Smooth muscle cell of the brain vasculature (primary cell): ENCODE data around the gene FOXL2NB.
"Not testable (repeated sequence)": the region's sequence is repeated elsewhere in the genome, so short reads cannot be mapped to it uniquely, and the experiment has no call there.

Experiments used
- DNase-seq: peaks from one replicate; pipeline ENCODE4 v3.0.0-alpha.2; 2012; ENCODE audit warnings: low read depth, low spot score

The FOXL2NB gene

GRCh38 chr3:138946663-138947494 is at the start of gene FOXL2NB, which contains the start of gene FOXL2:
Gene FOXL2NB, plus strand, starts transcription at chr3:138947217. Its CDS starts 148 bp downstream, at chr3:138947365.
Gene FOXL2, minus strand, starts transcription at chr3:138947137. Its CDS starts 415 bp downstream, at chr3:138946722.
- DNase-seq: no peak

GRCh38 chr3:138898301-138898700 is 48.7 kb upstream of the FOXL2NB start:
- DNase-seq: no peak

- no peak for DNase-seq
These were observed 48.3 kb upstream of the FOXL2NB start for GRCh38 chr3:138898708-138899107.

DNA sequence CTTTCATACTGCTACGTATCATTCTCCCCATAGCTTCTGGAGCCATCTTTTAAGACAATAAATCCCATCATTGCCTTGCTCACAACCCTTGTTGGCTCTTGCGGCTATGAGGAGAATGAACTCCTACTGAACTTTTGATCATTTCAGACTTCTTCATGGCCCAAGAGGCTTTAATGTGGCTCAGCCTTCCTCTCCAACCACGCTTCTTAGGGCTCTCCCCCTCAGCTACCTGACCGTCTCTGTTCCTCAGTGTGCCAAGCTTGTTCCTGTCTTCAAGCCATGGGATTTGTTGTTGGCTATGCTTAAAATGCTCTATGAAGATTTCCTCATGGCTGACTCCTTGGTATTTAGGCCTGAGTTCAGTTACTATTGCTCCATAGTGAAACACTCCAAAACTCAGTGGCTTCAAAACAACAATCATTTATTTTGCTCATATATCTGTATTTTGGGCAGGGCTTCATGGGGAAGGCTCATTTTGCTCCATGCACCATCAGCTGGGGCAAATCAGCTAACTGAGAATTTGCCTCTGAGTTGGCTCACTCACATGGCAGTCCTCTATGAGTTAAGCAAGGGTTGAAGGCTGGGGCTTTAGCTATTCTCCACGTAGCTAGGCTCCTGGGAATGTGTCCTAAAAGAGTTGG is 47.5 kb upstream of the FOXL2NB start:
- no peak for DNase-seq

- DNase-seq: no peak
These were observed 45.5 kb upstream of the FOXL2NB start for GRCh38 chr3:138901567-138901966.

DNA sequence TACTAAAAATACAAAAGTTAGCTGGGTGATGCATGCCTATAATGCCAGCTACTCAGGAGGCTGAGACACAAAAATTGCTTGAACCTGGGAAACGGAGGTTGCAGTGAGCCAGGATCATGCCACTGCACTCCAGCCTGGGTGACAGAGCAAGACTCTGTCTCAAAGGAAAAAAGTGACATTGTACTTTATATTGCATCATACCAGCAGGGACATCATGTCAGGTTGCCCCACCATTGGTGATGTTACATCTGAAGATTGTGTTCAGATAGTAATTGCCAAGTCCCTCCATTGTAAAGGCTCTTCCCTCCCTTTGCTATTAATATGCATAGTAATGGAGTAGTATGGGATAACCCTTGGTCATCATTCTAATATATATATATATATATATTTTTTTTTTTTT is 44.8 kb upstream of the FOXL2NB start:
- DNase-seq: no peak

DNA sequence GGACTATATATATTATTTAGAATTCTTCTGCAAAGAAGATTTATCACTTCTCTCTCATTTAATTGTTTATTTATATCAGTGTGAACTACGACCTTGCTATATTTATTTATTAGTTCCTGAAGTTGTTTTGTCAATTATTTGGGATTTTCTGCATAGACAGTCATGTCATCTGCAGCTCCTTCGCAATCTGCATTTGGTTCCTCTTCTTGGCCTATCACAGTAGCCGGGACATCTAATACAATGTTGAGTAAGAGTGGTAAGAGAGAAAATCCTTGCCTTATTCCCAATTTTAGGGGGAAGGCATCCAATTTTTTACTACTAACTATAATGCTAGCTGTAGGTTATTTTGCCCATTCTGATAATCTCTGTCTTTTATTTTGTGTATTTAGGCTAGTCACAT is 39.5 kb upstream of the FOXL2NB start:
- DNase-seq: no peak

- no peak for DNase-seq
These were observed 38.2 kb upstream of the FOXL2NB start for GRCh38 chr3:138908846-138909245.

GRCh38 chr3:138909904-138910303 is 37.1 kb upstream of the FOXL2NB start:
- no peak for DNase-seq

DNA sequence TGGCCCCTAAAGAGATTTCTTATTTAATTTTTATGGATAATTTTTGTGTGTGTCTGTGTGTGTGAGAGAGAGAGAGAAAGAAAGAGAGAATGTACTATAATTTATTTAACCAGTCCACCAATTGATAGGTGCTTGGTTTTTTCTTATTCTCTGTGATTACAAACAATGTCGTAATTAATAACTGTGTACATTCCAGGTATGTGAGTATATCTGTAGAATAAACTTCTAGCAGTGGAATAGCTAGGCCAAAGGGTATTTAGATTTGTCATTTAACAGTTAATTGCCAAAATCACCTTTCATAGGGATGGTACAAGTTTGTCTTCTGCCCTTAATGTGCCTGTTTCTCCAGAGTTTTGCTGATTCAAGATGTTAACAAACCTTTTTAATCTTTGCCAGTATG is 35.4 kb upstream of the FOXL2NB start:
- DNase-seq: no peak

DNA sequence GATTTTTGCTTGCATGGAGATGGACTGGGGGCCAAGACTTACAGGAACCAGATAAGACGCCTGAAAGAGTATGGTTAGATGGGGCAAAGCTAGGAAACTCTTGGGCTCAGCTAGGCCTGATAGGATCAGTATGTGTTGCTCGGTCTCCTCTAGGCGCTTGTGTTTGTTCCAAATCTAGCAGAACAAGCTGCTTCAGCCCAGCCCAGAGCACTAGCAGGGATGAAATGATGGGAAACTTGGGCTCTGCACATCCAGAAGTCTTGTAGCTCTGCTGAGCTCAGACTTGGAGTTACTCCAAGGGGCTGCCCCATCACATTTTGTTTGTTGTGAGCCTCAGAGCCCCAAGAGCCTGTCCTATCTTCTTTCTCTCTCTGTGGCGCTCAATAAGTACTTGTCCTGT is 34.8 kb upstream of the FOXL2NB start:
- no peak for DNase-seq

DNA sequence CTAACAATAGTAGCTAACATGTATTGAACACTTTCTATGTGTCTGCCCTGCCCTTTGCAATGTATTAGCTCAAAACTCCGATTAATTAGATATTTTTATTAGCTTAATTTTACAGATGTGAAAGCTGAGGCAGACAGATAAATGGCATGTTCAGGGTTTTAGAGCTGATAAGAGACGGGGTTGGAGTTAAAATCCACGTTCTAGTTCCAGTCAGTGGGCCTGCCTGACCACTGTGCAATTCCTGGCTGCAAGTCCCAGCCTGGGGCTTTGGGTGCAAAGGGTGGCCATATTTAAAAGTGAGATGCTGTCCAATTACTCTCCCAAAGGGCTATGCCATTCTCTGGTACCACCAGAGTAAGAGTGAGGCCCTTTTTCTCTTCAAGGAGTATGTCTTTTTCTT is 33.3 kb upstream of the FOXL2NB start:
- DNase-seq: no peak

DNA sequence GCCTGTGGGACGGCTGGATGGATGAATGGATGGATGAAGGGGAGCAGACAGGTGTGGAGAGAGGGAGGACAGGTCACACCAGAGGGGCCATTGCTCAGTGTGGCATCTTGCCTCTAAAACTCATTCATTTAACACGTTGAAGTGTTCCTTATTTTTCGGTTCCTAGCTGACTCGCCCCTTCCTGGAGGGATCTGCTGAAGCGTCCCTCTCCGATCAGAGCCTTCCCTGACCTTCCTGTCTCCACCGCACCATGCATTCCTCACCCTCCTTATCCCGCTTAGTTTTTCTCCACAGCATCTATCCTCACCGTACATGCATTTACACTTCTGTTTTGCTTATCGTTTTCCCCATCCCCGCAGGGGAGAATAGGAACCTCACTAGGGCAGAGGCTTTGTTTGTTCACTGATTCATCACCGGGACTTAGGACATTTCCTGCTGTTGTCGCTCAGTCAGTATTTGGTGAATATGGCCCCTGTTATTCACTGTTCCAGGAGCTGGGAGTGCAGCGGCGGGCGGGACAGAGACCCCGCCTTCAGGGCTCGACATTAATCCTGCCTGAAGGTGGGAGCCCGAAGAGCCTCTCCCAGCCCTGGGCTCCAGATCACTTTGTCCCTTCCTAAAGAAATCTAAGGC is 32.0 kb upstream of the FOXL2NB start:
- DNase-seq: peak; percentile 23

DNA sequence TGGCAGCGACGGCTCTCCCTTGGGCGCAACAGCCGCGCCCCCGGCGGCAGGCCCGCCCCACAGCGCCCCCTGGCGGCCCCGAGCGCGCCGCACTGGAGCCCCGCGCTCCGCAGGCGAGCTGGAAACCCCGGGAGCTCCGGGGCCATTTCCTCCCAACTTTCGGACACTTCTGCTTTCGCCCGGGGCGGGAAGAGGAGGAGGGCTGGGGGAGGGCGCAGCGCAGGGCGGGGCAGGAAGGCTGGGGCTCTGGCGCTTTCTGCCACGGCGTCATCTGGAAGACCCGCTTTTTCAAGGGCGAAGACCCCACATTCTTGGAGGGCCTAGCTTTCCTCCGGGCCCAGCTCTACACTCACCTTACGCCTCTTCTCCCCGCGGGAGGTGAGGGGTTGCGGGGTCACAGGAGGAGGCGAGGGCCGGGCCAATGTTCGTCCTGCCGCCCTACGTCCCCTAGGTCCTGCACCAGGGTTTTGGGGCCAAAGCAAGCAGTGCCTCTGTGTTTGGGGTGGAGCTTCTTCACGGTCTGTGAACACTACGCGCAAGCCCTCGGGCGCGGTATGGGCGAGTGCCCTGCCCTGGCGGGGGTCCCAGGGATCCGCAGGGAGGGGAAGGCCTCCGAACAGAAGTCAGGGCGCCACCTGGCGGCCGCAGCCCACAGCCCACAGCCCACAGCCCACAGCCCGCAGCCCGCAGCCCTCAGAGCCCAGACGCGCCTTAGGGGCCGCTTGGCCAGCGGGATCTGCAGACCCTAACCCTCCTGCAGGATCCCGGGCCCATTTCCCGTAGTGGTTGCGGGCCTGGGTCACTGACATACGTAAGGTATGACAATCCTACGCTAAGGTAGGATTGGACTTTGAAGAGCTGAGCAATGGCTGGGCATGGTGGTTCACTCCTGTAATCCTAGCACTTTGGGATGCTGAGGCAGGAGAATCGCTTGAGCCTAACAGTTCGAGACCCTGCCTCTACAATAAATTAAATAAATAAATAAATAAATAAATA is 31.2 kb upstream of the FOXL2NB start:
- DNase-seq: peak; percentile 76

GRCh38 chr3:138916824-138917223 is 30.2 kb upstream of the FOXL2NB start:
- DNase-seq: no peak

DNA sequence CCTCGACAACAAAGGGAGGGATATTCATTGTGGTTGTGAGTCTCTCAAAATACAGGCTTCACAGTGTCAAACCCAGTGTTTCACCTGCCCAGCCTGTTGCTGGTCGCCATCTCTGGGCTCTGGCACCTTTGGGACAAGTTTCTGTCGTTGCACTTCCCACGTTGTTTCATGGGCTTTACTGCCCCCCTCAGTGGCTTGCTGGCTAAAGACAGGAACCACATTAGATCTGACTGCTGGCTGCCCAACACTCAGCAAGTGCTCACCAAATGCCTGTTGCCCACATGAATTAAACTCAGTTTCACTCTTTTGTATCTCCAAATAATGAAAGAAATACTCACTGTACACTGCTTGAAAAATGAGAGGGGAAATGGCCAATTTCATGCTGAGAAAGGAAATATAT is 27.7 kb upstream of the FOXL2NB start:
- no peak for DNase-seq

DNA sequence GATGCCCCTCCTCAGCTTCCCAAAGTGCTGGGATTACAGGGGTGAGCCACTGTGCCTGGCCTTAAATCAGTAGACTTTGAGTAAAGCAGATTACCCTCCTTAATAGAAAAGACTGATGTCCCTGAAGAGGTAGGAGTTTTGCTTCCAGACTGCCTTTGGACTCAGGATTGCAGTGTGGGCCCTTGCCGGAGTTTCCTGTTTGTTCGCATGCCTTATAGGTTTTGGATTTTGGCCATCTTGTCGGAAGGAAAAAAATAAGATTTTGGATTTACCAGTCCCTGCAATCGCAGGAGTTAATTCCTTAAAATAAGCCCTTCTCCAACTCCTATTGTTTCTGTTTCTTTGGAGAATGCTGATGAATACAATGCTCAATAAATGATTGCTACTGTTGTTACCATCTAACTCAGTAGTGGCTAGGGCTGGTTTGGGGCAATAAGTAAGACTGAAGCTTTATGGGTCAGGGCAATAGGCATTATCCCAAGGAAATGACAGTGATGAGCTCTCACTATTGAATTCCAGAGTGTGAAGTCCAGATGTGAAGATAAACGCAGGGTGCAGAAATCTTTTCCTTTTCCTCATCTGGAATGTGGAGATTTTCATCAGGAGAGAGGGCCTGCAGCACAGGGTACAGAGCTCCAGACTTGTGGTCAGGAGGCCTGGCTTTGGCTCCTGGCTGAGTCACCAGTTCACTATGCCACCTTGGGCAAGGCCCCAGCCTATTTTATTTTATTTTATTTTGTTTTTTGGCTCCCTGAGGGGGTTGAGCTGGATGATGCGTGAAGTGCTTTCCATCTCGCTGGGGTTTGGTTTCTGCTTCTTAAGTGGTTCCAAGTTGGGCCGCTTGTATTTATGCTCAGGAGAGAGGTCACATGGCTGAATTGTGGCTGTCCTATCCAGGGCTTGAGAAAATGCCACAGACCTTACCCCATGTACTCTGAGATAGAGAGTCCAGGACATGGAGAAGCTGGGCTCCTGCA is 25.4 kb upstream of the FOXL2NB start:
- no peak for DNase-seq

DNA sequence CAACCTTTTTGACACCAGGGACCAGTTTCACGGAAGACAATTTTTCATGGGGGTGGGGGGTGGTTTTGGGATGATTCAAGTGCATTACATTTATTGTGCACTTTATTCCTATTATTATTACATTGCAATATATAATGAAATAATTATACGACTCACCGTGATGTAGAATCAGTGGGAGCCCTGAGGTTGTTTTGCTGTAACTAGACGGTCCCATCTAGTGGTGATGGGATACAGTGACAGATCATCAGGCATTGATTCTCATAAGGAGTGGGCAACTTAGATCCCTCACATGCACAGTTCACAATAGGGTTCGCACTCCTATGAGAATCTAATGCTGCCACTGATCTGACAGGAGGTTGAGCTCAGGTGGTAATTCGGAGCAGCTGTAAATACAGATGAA is 24.6 kb upstream of the FOXL2NB start:
- DNase-seq: not testable (repeated sequence)

DNA sequence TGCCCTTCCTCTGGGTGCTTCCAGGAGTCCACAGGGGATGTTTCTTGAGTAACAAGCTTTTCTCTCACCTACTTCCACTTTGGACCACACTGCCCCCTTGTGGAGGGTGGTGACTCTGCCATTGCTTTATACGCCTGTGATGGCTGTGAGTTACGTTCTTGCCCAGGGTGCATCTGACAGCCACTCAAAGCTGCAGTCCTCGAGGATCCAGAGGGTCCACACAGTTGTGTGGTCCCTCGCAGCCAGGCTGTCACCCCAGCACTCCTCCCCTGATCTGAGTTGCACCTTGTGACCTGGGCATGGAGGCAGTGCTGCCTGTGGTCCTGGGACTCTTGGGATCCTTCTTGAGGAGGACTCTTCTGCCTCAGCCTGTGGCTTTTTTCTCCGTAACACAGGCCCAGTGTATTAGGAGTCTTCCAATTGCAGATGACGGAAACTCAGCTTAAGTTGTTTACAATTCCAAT is 23.5 kb upstream of the FOXL2NB start:
- DNase-seq: peak; percentile 81
